Liver (tissue), 9 donors: ENCODE measurements around the gene GLRX3. TPM values are rescaled to one million over a fixed set of nuclear protein-coding genes. Genes with fewer than 3 reads are reported as not detected.

Experiments used
- DNase-seq: peaks from one replicate; pipeline ENCODE4 v3.0.0-alpha.2; 2017; ENCODE audit warnings: low spot score
- H3K27ac ChIP-seq, 2 donors: one replicate each; pipeline ENCODE4 v1.7.0; 2013; ENCODE audit warnings: inconsistent platforms in 2 of 2, low read length in 2 of 2, control low read depth in 1 of 2, low read depth in 1 of 2, mild to moderate bottlenecking in 1 of 2
- H3K27me3 ChIP-seq, 4 donors: one replicate each; pipeline versions ENCODE4 v1.6.1 to v1.7.0; 2013; ENCODE audit warnings: low read length in 3 of 4, inconsistent platforms in 1 of 4, mild to moderate bottlenecking in 1 of 4, moderate library complexity in 1 of 4; ENCODE audit not compliant: control insufficient read depth in 4 of 4, insufficient read depth in 4 of 4
- H3K36me3 ChIP-seq, 4 donors: one replicate each; pipeline versions ENCODE4 v1.6.1 to v1.7.0; 2013; ENCODE audit warnings: low read length in 3 of 4, mild to moderate bottlenecking in 3 of 4, low read depth in 1 of 4, moderate library complexity in 1 of 4; ENCODE audit not compliant: control insufficient read depth in 4 of 4, insufficient read depth in 3 of 4
- H3K4me1 ChIP-seq, 4 donors: one replicate each; pipeline versions ENCODE4 v1.6.1 to v1.7.0; 2013; ENCODE audit warnings: low read length in 3 of 4, mild to moderate bottlenecking in 3 of 4, moderate library complexity in 1 of 4; ENCODE audit not compliant: control insufficient read depth in 4 of 4, insufficient read depth in 4 of 4
- H3K4me3 ChIP-seq, 3 donors: one replicate each; pipeline versions ENCODE4 v1.6.1 to v1.7.0; 2013; ENCODE audit warnings: low read length in 3 of 3, control low read depth in 1 of 3, low read depth in 1 of 3, mild to moderate bottlenecking in 1 of 3
- H3K9ac ChIP-seq, 2 donors: one replicate each; pipeline ENCODE4 v1.7.0; 2013; ENCODE audit warnings: low read length in 2 of 2, mild to moderate bottlenecking in 2 of 2, moderate library complexity in 2 of 2, control low read depth in 1 of 2, low read depth in 1 of 2
- H3K9me3 ChIP-seq, 4 donors: one replicate each; pipeline versions ENCODE4 v1.6.1 to v1.7.0; 2013; ENCODE audit warnings: low read length in 3 of 4; ENCODE audit not compliant: control insufficient read depth in 4 of 4
- EGR1 ChIP-seq, 2 donors: IDR thresholded peaks; 2 replicates each; pipeline ENCODE4 v1.6.1; 2016 to 2018; ENCODE audit warnings: antibody characterized with exemption in 2 of 2, low read depth in 2 of 2
- HNF4G ChIP-seq: IDR thresholded peaks from 2 replicates; pipeline ENCODE4 v1.6.1; 2016; ENCODE audit warnings: antibody characterized with exemption
- YY1 ChIP-seq: IDR thresholded peaks from 2 replicates; pipeline ENCODE4 v1.6.1; 2016; ENCODE audit warnings: antibody characterized with exemption, mild to moderate bottlenecking
- WGBS: extraction: QIAGEN DNeasy Blood & Tissue Kit; methylation state at CpG from one replicate; pipeline ENCODE4 v1.1.7; 2013; 5-methylcytosine and 5-hydroxymethylcytosine counted together
- polyA plus RNA-seq, 2 donors: library from polyadenylated mRNA; stranded (reverse) in 1 of 2; unstranded in 1 of 2; fragments of 200-250 nt in 1 of 2; fragments of >200 nt in 1 of 2; fragmentation: Nextera tagmentation in 1 of 2; extraction: Ambion mirVana in 1 of 2; gene quantifications; one replicate each; pipeline versions ENCODE4 v1.2.1 to v1.2.3, GENCODE V29; 2013 to 2015
- total RNA-seq, 2 donors: library from RNA; depleted of rRNA; stranded (reverse); fragments of >200 nt; gene quantifications; one replicate each; pipeline ENCODE4 v1.2.3, GENCODE V29; 2014
- TF ChIP-seq, protein P1 (sequence below): IDR thresholded peaks from 2 replicates; pipeline ENCODE4 v1.6.1; 2016; ENCODE audit warnings: antibody characterized with exemption
- donor health status: healthy.
- donor health status: healthy.
- donor health status: healthy.
- donor health status: healthy.
- donor health status: healthy.

GLRX3 gene
- total and polyA plus RNA-seq, 4 donors = 24.0 to 34.0 (median 28.5) TPM

DNA sequence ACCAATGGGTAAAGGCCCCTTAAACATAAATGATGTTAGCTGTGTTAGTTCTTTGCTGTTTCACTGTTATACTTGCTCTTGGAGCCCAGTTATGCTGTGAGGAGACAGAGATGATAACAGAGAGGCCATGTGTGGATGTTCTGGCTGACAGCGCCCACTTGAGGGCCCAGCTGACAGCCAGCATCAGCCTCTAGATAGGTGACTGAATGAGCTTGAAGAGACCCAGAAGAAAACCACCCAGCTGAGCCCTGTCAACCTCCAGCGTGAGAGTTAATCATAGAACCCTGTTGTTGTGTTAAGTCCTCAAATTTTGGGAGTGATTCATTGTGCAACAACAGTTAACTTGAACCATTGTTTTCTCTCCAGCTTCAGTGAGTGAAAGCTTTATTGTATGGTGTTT, 91.7 kb downstream of the GLRX3 start:
- Histone ChIP-seq H3K9me3 (peaks cover 0 to 4% (median 0%) of the 10 kb centered on the region in 4 donors), H3K27ac (no peak overlapping the region), H3K27me3 (no peaks in the 10 kb centered on the region), H3K4me3 (no peak overlapping the region), H3K36me3 (no peaks in the 10 kb centered on the region), H3K9ac (no peak overlapping the region), H3K4me1 (no peaks in the 10 kb centered on the region)
- 84% methylated on average over 2 of the region's 2 CpGs for WGBS
- TF ChIP-seq, protein P1, sequence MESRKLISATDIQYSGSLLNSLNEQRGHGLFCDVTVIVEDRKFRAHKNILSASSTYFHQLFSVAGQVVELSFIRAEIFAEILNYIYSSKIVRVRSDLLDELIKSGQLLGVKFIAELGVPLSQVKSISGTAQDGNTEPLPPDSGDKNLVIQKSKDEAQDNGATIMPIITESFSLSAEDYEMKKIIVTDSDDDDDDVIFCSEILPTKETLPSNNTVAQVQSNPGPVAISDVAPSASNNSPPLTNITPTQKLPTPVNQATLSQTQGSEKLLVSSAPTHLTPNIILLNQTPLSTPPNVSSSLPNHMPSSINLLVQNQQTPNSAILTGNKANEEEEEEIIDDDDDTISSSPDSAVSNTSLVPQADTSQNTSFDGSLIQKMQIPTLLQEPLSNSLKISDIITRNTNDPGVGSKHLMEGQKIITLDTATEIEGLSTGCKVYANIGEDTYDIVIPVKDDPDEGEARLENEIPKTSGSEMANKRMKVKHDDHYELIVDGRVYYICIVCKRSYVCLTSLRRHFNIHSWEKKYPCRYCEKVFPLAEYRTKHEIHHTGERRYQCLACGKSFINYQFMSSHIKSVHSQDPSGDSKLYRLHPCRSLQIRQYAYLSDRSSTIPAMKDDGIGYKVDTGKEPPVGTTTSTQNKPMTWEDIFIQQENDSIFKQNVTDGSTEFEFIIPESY = no peak
- TF ChIP-seq EGR1 (IDR thresholded peaks at IDR 0.05; ENCODE audit: low read depth in 2 of 2) = no peak
- no peak for TF ChIP-seq HNF4G
- TF ChIP-seq YY1 = no peak
- no peak for DNase-seq

Other genes with a start within 250 kb of the GLRX3 start
- gene EBF3, start 172.1 kb upstream of the GLRX3 start, total RNA-seq = not detected
- gene EBF3, start 172.1 kb upstream of the GLRX3 start, polyA plus RNA-seq = under 1 TPM; 0.02 to 0.08 TPM
- gene C10orf143, start 25.6 kb upstream of the GLRX3 start, total RNA-seq = under 1 TPM; 0.14 to 0.67 TPM
- 1 to 10 TPM; 1.8 to 2.7 TPM for gene C10orf143, start 25.6 kb upstream of the GLRX3 start, polyA plus RNA-seq